NCI-H748 treated with DMSO at 0.1 percent for 48 hours (cell line): ENCODE measurements around the gene ZNF318.
"Not testable (repeated sequence)": the region's sequence is repeated elsewhere in the genome, so short reads cannot be mapped to it uniquely, and the experiment has no call there.

Experiments
- DNase-seq: peaks from one replicate; lab custom pipeline; 2025; lab: John Stamatoyannopoulos, UW

The ZNF318 gene, protein sequence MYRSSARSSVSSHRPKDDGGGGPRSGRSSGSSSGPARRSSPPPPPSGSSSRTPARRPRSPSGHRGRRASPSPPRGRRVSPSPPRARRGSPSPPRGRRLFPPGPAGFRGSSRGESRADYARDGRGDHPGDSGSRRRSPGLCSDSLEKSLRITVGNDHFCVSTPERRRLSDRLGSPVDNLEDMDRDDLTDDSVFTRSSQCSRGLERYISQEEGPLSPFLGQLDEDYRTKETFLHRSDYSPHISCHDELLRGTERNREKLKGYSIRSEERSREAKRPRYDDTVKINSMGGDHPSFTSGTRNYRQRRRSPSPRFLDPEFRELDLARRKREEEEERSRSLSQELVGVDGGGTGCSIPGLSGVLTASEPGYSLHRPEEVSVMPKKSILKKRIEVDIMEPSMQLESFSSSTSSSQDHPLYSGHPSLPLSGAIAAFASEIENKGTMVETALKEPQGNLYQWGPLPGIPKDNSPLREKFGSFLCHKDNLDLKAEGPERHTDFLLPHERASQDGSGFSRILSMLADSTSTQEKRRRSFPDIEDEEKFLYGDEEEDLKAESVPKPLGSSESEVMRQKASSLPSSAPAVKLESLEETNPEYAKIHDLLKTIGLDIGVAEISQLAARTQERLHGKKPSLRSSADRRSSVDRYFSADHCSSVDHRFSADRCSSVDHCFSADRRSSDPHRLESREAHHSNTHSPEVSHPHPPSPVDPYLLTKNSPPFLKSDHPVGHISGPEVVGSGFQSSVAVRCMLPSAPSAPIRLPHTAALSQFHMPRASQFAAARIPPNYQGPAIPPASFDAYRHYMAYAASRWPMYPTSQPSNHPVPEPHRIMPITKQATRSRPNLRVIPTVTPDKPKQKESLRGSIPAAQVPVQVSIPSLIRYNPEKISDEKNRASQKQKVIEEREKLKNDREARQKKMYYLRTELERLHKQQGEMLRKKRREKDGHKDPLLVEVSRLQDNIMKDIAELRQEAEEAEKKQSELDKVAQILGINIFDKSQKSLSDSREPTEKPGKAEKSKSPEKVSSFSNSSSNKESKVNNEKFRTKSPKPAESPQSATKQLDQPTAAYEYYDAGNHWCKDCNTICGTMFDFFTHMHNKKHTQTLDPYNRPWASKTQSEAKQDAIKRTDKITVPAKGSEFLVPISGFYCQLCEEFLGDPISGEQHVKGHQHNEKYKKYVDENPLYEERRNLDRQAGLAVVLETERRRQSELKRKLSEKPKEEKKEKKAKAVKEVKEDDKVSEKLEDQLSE (N-terminal part only)

DNA sequence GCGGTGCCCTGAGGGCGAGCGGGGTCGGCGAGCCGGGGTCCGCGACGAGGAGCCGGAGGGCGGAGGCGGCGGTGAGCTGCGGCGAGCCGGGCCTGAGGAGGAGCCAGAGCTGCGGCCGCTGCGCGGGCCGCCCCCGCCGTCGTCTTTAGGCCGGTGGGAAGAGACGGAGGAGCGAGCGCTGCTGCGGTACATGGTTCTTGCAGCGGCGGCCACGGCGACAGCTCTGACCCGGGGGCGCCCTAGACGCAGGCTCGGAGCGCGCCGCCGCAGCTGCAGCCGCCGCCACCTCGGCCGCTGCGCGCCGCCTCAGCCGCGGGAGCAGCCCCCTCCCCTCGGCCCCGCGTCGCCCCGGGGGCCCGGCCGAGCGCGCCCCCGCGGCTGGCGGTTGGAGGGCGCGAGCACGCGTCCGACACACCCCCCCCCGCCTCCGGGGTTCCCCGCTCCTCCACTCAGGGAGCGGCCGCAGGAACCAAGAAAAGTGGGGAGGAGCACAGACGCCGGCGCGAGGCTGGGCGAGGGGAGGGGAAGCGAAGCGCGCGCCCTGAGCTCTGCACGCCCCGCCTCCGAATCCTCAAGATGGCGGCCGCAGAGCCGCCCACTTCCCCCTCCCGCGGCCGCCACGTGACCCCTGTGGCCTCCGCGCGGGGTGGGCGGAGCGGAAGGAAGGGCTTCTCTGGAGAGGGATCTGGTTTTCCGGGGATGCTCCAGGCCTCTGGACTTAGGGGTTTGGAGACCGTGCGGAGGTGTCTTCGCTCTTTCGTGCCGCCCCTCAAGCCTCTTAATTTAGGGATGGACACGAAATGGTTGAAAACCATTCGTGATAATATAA, at the start of gene ZNF318:
Gene ZNF318, minus strand, starts transcription at position 474 of the 829 bp plus-strand sequence. Its CDS starts 282 bp downstream, at position 192.
- peak; percentile 98 for DNase-seq

GRCh38 chr6:43416935-43417334, 47.5 kb upstream of the ZNF318 start:
- no peak for DNase-seq

- DNase-seq: not testable (repeated sequence)
These were observed 45.8 kb upstream of the ZNF318 start for GRCh38 chr6:43415275-43415674.

GRCh38 chr6:43413002-43413401, 43.6 kb upstream of the ZNF318 start:
- DNase-seq: no peak

DNA sequence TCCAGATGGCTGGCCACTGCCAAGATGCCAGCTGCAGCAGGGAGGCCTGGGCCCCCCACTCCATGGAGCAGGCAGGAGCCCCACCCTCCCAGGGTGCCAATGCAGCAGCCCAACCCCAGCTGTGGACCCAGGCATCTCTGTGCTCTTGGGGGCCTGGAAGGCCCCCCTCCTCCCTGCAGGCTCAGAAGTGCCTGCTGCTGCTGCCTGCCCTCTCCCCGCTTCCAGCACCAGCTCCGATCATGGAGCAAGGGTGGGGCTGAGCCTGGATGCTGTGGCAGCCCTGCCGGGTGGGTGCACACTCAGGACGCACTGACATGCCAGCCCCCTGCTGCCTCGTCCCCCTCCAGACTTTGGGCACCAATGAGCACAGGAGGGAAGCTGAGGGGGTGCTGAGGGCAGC, 43.1 kb upstream of the ZNF318 start:
- no peak for DNase-seq

GRCh38 chr6:43410776-43411175, 41.3 kb upstream of the ZNF318 start:
- DNase-seq: not testable (repeated sequence)

- DNase-seq: no peak
These were observed 38.8 kb upstream of the ZNF318 start for GRCh38 chr6:43408259-43408658.

DNA sequence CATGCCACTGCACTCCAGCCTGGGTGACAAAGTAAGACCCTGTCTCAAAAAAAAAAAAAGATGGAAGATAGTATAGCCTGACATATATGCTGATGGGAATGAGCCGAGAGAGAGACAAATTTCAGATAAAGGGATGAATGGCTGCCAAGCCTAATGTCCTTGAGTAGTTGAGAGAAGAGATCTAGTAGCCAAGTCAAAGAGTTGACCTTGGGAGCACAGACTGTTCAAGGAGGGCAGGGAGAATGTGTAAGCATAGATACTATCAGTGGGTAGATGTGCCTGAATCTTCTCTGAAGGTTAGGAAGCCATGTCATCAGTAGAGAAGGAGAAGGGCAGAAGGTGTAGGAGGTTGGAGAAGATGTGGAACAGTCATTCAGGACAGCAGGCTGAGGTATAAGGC, 37.8 kb upstream of the ZNF318 start:
- DNase-seq: no peak

DNA sequence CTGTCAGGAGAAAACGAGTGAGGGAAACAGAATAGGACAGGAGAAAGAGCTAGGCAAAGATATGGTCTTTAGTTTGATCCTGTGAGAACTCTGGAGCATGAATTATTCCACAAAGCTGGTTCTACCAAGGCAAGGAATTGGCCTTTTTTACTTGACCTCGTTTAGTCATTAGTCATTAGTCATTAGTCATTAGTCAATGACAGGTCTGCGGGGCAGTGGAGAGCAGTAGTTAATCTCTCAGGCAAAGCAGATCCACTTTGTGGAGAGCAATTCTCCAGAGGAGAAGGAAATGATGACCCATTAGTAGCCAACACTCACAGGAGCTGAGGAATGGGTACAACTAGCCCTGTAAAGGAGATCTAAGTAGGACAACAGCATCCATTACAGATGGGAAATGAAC, 35.9 kb upstream of the ZNF318 start:
- no peak for DNase-seq

- DNase-seq: no peak
These were observed 33.4 kb upstream of the ZNF318 start for GRCh38 chr6:43402820-43403219.

- no peak for DNase-seq
These were observed 32.3 kb upstream of the ZNF318 start for GRCh38 chr6:43401730-43402129.

GRCh38 chr6:43399932-43400487, 30.6 kb upstream of the ZNF318 start:
- DNase-seq: no peak

DNA sequence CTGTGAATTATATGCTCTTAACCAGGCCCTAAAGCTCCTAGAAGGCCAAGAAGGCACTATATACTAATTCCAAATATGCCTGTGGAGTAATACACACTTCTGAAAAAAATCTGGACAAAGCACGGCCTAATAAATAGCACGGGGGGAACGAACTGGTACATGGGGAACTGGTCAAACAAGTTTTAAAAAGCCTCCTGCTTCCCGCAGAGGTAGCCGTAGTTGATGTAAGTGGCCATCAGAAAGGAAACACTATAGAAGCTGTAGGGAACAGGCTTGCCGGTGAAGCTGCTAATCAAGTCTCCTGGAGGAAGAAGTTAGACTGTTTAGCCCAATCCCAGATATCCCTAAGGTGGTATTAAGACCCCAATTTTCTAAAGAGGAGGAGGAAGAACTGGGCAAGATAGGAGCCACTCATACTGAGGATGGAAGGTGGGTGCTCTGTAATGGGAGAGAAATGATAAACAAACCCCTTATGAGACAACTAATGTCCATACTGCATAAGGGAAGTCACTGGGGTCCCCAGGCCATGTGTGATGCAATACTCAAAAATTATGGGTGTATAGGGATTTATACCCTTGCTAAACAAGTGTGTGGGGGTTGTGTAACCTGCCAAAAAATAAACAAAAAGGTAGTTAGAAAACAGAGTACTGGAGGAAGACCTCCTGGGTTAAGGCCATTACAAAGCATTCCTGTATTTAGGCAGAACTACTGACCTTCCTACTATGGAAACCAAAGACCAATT, 27.1 kb upstream of the ZNF318 start:
- DNase-seq: peak; percentile 90

DNA sequence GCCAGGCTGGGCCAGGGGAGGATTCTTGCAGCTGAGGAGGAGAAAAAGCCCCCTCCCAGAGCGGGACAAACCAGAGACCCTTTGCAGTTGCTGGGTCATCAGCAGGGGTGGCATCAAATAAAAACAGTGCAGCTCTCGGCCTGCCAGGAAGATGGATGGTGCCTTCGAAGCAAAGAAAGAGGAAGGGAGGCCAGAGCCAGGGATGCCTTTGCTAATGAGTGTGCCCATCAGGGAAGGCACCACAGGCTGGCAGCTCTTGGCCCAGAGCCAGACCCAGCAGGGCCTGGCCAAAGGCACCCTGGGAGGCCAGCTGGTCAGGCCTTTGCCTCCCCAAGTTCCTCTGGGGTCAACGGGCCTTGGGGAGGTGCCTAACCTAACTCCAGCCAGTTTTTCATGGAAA, 26.3 kb upstream of the ZNF318 start:
- DNase-seq: no peak

- DNase-seq: no peak
These were observed 25.5 kb upstream of the ZNF318 start for GRCh38 chr6:43394982-43395381.

- no peak for DNase-seq
These were observed 24.2 kb upstream of the ZNF318 start for GRCh38 chr6:43393602-43394001.

DNA sequence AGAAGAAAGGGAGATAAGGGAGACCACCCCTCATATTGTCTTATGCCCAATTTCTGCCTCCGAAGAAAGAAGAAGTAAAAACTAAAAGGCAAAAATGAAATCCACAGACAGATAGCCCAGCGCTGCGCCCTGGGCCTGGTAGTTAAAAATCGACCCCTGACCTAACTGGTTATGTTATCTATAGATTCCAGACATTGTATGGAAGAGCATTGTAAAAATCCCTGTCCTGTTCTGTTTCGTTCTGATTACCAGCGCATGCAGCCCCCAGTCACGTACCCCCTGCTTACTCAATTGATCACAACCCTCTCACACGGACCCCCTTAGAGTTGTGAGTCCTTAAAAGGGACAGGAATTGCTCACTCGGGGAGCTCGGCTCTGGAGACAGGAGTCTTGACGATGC, 23.7 kb upstream of the ZNF318 start:
- not testable (repeated sequence) for DNase-seq

DNA sequence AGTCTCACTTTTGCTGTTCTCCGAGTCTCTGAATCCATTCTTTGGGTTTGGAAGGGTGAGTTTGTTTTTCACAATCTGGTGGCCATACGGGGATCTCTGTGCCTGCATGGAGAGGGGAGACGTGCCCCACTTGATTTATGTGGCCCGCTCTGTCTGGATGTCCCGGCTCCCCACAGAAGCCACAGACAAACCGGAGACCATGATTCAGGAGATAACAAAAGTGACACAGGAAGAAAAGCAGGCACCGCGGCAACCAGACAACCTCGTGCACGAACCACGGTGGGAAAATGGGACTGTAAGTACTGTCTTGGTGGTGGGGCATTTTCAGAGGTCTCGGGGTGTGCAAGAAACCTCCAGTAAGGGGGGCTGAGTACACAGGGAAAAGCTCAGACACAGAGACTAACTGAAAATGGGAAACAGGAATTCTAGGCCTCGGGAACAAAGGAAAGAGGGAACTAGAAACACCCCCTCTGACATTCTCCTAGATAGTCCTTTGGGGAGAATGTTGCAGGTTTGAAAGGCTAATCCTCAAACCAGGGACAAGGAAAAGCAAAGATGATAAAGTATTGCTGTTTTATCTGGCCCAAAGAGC, 22.1 kb upstream of the ZNF318 start:
- no peak for DNase-seq

DNA sequence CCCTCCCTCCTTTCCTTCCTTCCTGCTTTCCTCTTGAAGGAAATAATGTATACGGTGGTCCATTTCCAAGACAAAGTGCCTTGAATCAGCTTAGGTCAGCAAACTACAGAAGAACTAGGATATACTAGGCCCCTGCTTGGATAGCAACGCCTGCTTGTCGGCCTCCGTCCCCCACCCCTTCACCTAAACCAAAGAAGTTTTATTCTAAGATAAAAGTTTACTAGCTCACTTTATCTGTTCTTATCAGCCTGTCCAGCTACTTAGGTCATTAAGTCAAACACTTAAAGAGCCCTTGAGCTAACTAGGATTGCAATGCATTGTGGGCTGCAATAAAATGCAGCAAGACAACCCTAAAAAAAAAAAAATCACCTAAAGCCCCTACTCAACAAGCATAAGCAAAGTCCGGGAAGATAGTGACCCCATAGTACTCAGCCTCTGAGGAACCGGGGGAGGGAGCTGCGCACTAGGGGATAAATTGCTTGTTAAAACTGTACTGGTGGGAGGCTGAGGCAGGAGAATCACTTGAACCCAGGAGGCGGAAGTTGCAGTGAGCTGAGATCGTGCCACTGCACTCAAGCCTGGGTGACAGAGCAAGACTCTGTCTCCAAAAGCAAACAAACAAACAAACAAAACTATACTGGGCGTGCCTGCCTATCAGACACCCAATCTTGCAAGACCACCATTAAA, 21.4 kb upstream of the ZNF318 start:
- not testable (repeated sequence) for DNase-seq
